GM21367 (cell line): ENCODE data around the gene TXNL1.
"Not testable (repeated sequence)": the region's sequence is repeated elsewhere in the genome, so short reads cannot be mapped to it uniquely, and the experiment has no call there.

Experiments used
- ATAC-seq: cut with Tn5 transposase; IDR thresholded peaks from one replicate; pipeline ENCODE4 v1.9.1; 2021; ENCODE audit not compliant: unreplicated experiment

Gene TXNL1

DNA sequence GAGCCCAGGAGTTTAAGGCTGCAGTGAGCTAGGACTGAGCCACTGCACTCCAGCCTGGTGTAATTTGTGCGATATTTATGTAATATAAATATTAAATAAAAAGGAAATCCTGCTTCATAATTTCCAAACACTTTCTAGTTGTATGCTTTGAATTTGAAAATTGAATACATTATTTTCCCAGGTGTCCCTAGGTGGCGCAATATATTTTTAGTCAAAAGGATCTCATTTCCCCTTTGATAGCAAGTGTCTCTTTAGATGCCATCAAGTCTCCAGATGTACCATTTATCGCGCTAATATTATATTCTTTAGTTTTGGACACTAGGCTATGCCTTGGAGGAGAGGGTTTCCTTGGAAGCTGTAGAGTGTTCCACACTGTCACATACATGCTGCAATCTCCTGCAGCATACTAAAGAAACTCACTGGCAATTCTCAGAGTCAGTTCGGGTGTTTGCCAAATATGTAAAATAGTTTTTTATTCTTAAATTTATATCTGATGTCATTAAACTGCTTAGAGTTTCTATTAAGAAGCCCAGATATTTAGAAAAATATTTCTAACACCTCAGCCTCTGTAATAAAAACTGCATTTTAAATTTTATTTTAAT lies 7.1 kb upstream of the TXNL1 start:
- no peak for ATAC-seq

DNA sequence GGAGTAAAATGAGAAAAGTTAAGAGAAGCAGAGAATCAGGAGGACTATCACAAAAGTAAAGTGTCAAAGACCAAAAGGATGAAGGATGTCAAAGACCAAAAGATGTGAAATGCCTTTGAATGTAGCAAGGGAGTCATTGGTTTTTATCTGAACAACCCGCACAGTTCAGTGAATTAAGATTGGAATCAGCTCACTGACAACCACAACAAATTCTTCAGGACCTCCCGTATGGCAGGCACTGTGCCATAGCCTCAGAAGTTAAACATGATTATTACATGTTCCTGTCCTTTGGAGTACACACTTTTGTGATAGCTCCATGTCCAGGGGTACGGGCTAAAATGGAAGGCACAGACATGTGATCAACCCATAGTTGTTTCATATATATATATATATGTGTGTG lies 5.0 kb upstream of the TXNL1 start:
- no peak for ATAC-seq

DNA sequence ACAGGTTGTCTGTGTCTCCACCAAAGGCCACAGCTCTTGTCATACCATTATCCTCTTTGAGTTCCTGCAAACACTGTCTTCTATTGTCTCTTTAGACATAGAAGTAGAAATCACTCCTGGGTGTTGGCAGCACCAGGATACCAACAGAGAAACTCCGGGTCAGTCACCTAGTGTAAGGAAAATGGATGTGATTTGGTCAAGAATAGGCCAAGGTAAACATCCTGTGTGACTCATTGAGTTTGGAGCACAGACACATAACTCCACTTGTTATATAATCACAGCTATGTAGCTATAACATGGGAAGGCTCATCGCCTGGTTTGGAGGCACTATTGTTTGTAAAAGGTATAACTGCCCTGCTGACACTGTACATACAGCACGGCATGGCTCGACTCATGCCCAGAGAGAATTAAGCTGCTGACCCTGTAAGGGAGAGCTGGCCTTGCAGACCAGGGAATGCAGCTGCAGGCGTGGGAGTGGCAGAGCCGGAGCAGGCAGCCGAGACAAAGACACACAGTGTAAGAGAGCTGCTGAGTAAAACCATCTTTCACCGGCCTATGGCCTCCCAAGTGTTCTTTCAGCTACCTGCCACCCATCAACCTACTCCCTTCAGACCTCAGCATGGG lies 3.4 kb upstream of the TXNL1 start:
- ATAC-seq = no peak

DNA sequence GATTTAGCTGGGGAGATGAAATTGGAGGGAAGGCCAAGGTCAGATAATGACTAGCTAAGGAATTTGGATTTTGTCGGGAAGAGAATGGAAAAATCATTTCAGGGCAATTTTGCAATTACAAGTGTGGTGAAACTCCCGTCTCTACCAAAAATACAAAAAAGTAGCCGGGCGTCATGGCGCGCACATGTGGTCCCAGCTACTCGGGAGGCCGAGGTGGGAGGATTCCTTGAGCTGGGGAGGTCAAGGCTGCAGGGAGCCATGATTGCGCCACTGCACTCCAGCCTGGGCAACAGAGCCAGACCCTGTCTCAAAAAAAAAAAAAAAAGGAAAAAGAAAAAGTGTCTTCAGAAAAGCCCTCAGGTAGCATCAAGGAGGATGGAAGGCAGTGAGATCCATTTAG lies 1.2 kb upstream of the TXNL1 start:
- ATAC-seq = no peak

DNA sequence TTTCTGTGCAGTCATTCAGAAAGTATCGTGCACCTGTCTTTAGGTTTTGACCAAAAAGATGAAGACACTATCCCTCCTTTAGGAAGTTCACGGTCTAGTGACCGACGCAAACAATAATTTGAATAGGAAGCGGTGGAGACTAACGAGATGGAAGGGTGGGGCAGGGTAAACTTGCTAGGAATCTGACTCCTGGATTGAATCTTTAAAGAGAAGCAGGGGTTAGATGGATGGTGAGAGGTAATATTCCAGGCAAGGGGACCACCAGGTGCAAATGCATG lies 651 bp upstream of the TXNL1 start:
- ATAC-seq = no peak

DNA sequence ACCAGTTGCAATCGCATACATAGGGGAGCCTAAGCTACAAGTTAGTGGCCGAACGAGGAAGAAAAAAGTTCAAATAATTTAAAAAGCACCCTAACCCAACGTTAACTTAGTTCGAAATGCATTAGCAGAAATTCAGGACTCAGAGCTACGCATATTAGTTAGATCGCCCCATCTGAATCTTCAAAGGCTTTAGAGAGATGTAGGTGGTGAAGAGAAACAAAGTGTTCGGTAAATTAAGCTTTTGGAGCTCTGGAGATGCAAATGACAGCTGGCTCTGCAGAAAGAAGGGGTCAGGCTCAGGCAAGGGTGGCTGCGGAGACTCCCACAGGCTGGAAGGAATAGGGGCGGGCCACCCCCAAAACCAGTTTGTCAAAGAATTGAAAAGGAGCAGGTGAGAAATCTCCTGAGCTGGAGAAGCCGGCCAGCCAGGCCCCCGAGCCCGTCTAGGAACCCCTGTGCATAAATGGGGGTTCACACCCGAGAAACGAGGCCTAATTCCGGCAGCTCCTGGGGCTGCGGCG lies 621 bp downstream of the TXNL1 start:
- ATAC-seq = peak; percentile 12

DNA sequence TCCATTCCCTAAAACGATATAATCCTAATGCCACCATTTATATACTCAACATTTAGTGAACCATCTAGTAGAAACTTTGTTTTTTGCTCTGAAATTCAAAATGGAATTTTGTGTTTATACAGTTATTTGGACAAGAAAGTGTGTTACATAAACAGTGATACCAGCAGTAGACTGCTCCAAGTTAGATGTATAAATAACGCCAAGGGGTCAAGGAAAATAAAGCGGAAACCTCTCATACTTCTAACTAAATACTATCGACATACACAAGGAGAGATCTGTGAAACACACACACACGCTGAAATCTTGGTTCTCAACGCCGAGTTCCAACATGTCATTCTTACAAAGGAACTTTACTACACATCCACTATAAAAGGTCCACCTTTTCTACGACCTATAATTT lies 1.2 kb downstream of the TXNL1 start:
- no peak for ATAC-seq

DNA sequence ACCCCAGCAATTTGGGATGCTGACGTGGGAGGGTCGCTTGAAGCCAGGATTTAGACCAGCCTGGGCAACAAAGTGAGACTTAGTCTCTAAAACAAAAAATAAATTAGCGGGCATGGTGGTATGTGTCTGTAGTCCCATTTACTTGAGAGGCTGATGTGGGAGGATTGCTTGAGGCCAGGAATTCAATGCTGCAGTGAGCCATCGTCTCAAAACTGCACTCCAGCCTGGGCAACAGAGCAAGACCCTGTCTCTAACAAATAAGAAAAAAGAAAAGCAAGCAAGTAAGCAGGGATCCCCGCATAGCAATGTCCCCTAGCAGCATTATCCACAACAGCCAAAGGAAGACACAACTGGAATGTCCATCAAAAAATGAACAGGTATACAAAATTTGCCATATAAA lies 3.4 kb downstream of the TXNL1 start:
- no peak for ATAC-seq

DNA sequence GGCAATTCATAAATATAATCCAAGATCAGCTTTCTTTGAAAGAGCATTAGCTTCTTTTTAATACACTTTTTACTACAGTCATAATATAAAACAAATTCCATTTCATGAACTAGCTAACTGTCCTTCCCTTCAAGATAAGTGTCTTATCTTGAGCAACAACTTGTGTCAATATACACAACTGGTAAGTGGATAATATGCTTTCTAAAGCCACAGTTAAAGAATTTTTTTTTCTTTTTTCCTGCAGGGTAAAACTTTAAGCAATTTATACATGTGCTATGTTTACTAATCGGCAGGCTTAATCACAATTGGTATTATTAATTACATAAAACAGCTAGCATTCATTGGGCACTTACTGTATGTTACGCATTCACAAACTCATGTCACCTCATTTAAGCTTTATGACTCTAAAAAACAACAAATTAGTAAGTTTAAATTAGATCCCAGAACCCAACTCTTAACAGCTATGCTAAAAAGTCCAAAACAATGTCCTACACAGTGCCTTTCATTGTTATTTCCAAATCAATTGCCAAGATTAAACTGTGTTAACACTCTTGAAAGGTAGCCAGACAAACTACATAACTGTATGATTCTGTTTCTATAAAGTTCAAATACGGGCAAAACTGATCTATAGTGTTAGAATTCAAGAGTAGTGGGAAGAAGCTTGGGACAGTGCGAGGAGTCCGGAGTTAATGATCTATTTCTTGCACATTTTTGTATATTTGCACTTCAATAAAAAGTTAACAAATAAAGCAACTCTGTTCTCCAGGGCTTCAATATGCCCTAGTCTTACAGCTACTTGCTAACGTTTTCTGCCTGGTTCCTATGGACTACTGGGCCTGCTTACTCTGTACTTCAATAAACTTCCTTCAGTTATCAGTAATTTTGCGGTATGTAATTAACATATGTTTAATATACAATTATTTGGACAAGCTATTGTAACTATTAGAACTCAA lies 6.0 kb downstream of the TXNL1 start:
- no peak for ATAC-seq

DNA sequence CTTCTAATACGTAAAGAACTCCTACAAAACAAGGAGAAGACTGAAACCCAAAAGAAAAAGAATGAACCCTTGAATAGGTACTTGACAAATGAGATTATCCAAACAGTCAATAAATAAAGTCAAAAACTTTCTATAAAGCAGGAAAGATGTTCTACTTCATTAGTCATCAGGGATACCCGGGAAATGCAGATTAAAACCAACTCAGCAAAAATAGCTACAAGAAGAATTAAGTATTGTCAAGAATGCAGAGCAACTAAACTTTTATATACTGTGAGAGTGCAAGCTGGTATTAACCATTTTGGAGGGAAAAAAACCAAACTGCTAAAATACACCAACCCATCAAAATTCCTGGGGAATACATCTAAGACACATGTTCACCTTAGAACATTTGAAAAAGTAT lies 10.4 kb downstream of the TXNL1 start:
- ATAC-seq = no peak

DNA sequence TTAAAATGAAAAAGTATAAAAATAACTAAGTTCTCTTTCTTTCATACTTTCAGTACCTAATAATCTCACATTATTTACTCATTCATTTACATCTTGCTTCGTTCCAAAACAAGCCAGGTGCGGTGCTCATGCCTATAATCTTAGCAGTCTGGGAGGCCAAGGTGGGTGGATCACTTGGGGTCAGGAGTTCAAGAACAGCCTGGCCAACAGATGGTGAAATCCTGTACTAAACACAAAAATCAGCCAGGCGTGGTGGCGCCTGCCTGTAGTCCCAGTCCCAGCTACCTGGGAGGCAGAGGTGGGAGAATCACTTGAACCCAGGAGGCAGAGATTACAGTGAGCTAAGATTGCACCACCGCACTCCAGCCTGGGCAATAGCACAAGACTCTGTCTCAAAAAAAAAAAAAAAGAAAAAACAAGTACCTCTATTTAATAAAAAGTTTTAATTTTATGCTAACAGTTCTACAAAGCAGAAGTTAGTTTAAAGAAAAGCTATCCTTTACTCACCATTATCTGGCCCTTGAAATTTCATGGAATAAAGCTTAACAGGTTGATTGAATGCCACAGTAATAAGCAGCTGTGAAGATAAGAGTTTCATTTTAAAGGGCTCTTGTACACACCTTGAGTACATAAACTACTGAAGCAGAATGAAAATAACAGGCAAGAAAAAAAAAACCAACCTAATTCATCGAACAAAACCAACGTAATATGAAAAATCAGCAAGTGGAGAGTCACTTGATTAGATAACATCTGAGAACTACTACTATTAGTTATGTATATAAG lies 22.5 kb downstream of the TXNL1 start:
- no peak for ATAC-seq

DNA sequence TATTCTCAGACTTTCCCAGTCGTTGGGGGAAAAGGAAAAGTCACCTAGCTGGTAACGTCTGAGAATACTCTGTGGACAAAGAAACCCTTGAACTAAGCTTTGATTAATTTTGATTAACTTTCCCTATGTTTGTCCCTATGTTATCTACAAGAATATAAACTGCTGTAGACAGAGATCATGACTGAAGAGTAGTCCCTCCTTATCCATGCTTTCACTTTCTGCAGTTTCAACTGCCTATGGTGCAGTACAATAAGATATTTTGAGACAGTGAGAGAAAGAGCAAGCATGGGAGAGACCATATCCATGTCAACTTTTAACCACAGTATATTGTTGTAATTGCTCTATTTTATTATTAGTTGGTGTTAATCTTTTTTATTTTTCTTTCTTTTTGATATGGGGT lies 31.8 kb downstream of the TXNL1 start:
- no peak for ATAC-seq

DNA sequence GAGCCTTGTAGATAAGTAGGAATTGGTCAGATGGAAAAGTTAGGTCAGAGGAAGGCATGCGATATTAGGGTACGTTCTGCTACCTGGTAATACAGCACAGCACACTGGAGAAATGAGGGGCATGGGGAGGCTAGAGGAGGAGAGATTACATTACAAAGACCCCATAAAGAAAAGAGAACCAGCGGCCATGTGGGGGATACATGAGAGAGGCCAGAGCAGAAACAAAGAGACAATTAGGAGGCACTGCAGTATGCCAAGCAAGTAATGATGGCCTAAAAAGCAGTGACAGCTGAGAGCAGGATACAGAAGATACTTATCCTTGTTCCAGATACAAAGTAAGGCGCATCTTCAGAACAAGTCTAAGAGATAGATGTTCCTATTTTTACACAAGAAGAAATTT lies 40.0 kb downstream of the TXNL1 start:
- ATAC-seq = no peak

DNA sequence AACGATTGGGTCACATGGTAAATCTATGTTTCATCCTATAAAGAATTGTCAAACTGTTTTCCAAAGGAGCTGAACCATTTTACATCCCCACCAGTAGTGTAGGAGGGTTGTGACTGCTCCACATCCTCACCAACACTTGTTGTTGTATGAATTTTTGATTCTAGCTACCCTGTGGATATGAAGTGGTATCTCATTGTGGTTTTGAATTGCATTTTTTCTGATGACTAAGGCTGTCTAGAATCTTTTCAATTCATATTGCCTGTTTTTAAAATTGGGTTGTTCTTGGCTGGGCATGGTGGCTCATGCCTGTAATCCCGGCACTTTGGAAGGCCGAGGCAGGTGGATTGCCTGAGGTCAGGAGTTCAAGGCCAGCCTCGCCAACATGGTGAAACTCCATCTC lies 44.5 kb downstream of the TXNL1 start:
- ATAC-seq = no peak

DNA sequence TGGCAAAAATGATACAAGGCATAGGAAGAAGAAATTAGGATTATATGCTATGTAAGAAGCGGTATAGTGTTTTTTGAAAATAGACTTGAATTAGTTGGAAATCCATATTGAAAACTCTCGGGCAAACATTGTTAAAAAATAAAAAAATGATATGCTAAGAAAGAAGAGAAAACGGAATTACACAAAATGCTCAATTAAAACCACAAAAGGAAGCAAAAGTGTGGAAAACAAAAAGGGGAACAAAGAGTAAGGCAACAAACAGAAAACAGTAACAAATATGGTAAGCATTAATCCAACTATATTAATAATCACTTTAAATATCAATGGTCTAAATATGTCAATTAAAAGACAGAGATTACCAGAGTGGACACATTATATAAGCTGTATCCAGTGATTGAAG lies 58.4 kb downstream of the TXNL1 start:
- ATAC-seq = no peak

DNA sequence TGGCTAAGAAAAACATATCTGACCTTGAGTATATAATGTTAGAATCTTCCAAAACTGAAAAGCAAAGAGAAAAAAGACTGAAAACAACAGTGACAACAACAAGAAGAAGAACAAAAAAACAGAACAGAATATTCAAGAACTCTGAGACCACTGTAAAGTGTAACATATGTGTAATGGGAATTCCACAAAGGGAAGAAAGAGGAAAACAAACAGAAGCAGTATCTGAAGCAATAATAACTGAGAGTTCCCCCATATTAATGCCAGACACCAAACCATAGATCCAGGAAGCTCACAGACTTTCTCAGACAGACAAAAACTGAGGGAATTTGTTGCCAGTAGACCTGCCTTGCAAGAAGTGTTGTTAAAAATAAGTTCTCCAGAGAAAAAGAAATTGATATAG lies 58.9 kb downstream of the TXNL1 start:
- no peak for ATAC-seq

DNA sequence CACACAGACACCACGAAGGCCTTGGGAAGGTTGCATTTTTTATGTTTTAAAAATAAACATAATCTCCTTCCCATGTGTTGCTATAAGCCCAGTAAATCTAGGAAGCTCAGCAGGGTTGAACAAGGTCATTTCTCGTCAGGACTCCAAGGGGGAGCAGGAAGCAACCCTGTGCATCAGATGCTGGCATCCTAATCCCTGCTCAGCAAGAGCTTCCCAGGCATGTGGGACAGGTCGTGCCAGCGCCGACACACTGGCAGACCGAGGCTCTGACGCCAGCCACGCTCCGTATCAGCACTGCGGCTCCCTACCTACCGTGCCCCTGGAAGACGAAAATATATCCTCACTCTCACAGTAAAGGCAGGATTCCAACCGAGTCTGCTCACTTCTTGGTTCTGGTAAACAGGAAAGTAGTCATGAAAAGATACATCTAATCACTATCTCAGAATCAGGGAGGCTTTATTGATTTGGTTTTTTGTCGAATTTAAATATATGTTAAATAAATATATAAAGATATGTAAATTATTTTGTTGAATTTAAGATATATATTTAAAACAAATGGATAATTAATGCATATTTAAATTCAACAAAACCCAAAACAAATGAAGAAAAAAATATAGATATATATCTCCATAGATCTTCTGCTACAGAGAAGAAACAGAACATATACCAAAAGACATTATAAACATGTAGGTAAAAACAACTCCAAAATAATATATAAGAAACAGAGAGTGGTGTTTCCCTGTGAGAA lies 61.4 kb downstream of the TXNL1 start:
- no peak for ATAC-seq

DNA sequence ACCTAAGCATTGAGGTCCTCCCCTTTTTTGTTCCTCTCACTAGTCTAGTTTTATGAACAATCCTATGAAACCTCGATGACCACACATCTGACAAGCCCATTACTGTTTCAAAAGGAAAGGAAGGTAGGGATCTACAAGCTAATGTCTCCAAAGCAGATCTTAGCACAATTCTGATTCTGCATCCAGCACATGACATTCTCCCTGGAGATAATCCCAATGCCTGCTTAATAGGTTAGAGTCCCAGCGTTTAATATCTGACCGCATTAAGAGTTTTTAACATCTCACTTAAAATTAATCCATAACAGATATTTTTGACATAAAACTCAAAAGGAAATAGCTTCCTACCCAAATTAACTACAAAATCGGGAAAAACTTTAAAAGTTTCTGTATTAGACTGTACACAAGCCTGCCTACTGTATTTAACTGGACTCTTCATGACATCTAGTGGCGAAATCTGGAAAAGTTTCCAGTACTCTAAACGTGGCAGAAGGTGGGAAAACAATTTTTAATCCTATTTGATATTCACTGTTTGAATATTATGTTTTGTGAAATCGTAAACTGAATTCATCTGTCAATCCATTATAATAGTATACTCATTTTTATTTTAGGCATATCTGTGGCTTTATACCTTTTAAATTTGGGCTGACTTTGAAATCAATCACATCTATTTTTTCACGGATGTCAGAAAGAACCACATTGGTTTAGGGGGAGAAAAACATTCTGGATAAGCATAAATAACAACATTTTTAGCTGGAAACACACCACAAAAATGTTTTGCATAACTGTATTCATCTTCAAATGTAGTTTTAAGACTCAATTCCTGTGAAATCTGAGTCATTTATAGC lies 62.4 kb downstream of the TXNL1 start:
- no peak for ATAC-seq

DNA sequence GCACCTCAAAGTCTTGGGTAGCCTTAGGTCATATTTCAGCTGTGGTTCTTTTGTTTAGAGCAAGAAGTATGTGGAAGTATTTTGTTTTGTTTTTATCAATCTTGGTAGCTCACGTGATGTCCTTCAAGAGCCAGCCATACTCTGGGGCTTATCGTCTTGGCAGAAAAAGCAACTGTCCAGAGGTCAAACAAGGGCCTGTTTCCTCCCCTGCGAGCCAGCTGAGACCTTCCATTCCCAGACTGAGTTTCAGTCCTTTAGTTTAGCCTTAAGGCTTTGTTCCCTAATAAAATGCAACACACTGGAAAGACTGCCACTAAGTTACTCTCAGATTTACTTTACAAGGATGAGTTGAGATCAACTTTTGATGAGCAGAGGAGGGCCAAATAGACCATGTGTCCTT lies 63.5 kb downstream of the TXNL1 start:
- ATAC-seq = no peak

DNA sequence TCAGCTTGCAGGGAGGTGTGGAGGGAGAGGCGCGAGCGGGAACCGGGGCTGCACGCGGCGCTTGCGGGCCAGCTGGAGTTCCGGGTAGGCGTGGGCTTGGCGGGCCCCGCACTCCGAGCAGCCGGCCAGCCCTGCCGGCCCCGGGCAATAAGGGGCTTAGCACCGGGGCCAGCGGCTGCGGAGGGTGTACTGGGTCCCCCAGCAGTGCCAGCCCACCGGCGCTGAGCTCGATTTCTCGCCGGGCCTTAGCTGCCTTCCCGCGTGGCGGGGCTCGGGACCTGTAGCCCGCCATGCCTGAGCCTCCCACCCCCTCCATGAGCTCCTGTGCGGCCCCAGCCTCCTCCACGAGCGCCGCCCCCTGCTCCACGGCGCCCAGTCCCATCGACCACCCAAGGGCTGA lies 66.1 kb downstream of the TXNL1 start:
- not testable (repeated sequence) for ATAC-seq
